Tibial nerve (tissue), 4 donors: ENCODE data around the gene FTH1. TPM values are rescaled to one million over a fixed set of nuclear protein-coding genes. Genes with fewer than 3 reads are reported as not detected.

Source experiments
- DNase-seq, 2 donors: peaks; one replicate each; pipeline ENCODE4 v3.0.0-alpha.2; 2019; ENCODE audit warnings: low spot score in 2 of 2
- H3K27ac ChIP-seq, 4 donors: fragments of 200-600 bp; sonication (generic) in 3 of 4; one replicate each; pipeline ENCODE4 v1.5.1; 2017 to 2019; ENCODE audit warnings: mild to moderate bottlenecking in 1 of 4
- H3K27me3 ChIP-seq, 2 donors: fragments of 200-600 bp; sonication (generic) in 1 of 2; one replicate each; pipeline versions ENCODE4 v1.5.1 to v1.6.0; 2017 to 2019
- H3K36me3 ChIP-seq, 3 donors: fragments of 200-600 bp; sonication (generic); one replicate each; pipeline ENCODE4 v1.5.1; 2018 to 2019
- H3K4me1 ChIP-seq, 4 donors: fragments of 200-600 bp; sonication (generic) in 3 of 4; one replicate each; pipeline ENCODE4 v1.5.1; 2017 to 2019
- H3K4me3 ChIP-seq, 4 donors: fragments of 200-600 bp; sonication (generic) in 3 of 4; one replicate each; pipeline ENCODE4 v1.5.1; 2017 to 2019; ENCODE audit warnings: mild to moderate bottlenecking in 1 of 4, moderate library complexity in 1 of 4
- H3K9me3 ChIP-seq, 4 donors: fragments of 200-600 bp; sonication (generic) in 3 of 4; one replicate each; pipeline ENCODE4 v1.5.1; 2017 to 2019
- CTCF ChIP-seq, 5 experiments: fragments of 200-600 bp in 3 of 5; fragments of 450-650 bp in 2 of 5; sonication (generic) in 3 of 5; IDR thresholded peaks; one replicate each; pipeline ENCODE4 v1.5.1; 2016 to 2019; ENCODE audit warnings: antibody characterized with exemption in 5 of 5, mild to moderate bottlenecking in 3 of 5, moderate library complexity in 2 of 5
- EP300 ChIP-seq, 2 donors: sonication (generic); formaldehyde crosslinking; IDR thresholded peaks; one replicate each; pipeline ENCODE4 v1.6.1; 2017; ENCODE audit warnings: antibody characterized with exemption in 2 of 2, mild to moderate bottlenecking in 1 of 2
- POLR2A ChIP-seq, 2 donors: fragments of 450-650 bp; IDR thresholded peaks; one replicate each; pipeline ENCODE4 v1.6.1; 2017; ENCODE audit warnings: antibody characterized with exemption in 2 of 2, mild to moderate bottlenecking in 2 of 2, moderate library complexity in 2 of 2
- WGBS, 2 donors: methylation state at CpG; one replicate each; pipeline ENCODE4 v1.1.5; 2018; 5-methylcytosine and 5-hydroxymethylcytosine counted together
- total RNA-seq, 4 donors: library from RNA; depleted of rRNA; stranded (reverse); fragments of >200 nt; gene quantifications; one replicate each; pipeline ENCODE4 v1.1.0, GENCODE V29; 2016

FTH1 gene
- total RNA-seq, 4 donors from 2014 or later = 3,872 to 5,003 (median 4,779) TPM

GRCh38 chr11:61978703-61979661 lies 11.5 kb upstream of the FTH1 start:
- H3K4me3 ChIP-seq = no peak overlapping the region
- H3K36me3 ChIP-seq = no peaks in the 10 kb centered on the region
- no peaks in the 10 kb centered on the region for H3K27me3 ChIP-seq
- 75 to 78% methylated on average over 17 of the region's 17 CpGs for WGBS, 2 donors
- no peaks in the 10 kb centered on the region for H3K9me3 ChIP-seq
- TF ChIP-seq CTCF (IDR thresholded peaks at IDR 0.05) (no peak), EP300 (IDR thresholded peaks at IDR 0.05) (no peak), POLR2A (IDR thresholded peaks at IDR 0.05) (no peak)
- peak overlapping the region in 3 of 4 donors; percentile 17 to 61 (median 39) for H3K27ac ChIP-seq
- DNase-seq = no peak
- H3K4me1 ChIP-seq = peaks cover 0 to 33% (median 6%) of the 10 kb centered on the region in 4 donors

DNA sequence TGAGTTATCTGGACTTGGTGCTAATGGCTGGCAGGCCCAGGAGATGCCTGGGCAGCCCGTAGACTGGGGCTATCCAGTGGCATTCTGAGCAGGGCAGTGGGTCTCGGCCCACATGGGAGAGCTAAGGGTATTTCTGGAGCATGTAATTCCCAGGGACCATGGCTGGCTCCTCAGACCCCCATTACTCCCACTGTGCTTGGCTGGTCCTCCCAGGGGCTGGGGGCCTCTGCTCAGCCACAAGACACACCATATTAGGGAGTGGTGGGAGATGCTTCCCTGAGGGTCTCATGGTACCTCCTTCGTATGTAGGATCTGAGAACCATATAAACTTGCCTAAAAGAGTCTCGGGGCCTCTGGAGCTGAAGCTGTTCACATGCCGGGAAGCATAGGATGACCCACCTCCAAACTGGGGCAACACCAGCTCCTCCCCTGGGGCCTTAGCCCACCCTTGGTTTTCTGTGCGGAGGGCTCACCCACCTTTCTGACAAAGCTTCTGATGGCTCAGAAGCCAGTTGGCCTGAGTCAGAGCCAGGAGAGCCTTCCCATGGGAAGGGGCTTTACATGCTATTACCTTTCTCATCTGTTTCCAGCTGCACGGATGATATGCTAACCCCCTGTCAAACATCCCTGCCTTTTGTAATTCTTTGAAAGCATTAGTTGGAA lies 9.5 kb upstream of the FTH1 start:
- H3K36me3 ChIP-seq = no peaks in the 10 kb centered on the region
- no peaks in the 10 kb centered on the region for H3K27me3 ChIP-seq
- 74 to 81% methylated on average over 7 of the region's 7 CpGs for WGBS, 2 donors
- H3K4me3 ChIP-seq = no peak overlapping the region
- DNase-seq = no peak
- TF ChIP-seq CTCF (IDR thresholded peaks at IDR 0.05) (no peak), POLR2A (IDR thresholded peaks at IDR 0.05) (no peak), EP300 (IDR thresholded peaks at IDR 0.05) (no peak)
- peaks cover 9 to 53% (median 25%) of the 10 kb centered on the region in 4 donors for H3K4me1 ChIP-seq
- no peaks in the 10 kb centered on the region for H3K9me3 ChIP-seq
- peak overlapping the region in 1 of 4 donors; percentile 99 for H3K27ac ChIP-seq

DNA sequence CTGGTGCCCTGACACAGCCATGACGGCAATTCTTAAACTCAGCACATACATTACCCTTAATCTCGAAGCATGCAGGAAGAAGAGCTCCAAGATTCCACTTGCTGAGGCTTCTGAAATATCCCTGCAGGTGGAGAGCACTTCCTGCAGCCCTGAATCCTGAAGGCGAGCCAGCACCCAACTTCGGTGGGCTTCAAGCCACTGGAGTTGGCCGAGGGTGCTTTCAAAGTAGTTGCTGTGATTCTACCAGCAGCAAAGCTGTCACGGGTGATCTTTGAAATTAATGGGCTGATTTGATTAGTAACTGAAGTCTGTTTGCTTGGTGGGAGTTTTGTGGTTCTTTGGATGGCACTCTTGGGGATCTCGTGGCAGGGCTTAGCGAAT lies 9.0 kb upstream of the FTH1 start:
- Histone ChIP-seq H3K27me3 (no peaks in the 10 kb centered on the region), H3K27ac (peak overlapping the region in 1 of 4 donors; percentile 99), H3K4me3 (no peak overlapping the region), H3K9me3 (no peaks in the 10 kb centered on the region), H3K4me1 (peaks cover 9 to 59% (median 29%) of the 10 kb centered on the region in 4 donors), H3K36me3 (no peaks in the 10 kb centered on the region)
- DNase-seq = no peak
- 86 to 91% methylated on average over 8 of the region's 8 CpGs for WGBS, 2 donors
- TF ChIP-seq EP300 (IDR thresholded peaks at IDR 0.05) (no peak), CTCF (IDR thresholded peaks at IDR 0.05) (no peak), POLR2A (IDR thresholded peaks at IDR 0.05) (no peak)

DNA sequence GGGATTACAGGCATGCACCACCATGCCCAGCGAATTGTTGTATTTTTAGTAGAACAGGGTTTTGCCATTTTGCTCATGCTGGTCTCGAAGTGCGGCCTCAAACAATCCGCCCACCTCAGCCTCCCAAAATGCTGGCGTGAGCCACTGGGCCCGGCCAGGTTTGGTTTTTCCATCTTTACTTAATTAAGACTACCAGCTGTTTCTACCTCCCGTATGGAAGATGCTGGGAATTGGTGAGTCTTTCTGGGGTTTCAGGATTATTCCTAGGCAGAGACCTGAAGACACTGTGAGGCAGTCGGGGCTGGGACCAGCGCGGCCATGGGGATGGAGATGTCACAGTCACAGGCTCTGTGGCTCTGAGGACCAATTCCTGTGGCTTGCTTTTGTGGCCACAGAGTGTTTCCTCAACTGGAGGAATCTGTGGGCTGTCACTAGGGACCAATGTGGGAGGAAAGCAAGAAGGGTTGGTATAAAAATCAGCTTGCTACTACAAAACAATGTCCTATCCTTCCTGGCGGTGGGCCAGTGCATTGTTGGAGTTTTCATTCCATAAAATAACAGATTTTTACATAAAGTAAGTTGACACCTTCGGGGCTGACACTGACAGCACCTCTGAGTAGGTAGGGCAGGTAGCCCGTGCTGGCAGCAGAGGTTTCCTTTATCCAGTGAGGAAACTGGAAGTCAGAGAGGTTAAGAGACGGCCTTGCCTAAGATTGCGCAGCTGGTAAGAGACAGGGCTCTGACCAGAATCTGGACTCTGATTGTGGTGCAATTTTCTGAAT lies 8.4 kb upstream of the FTH1 start:
- no peaks in the 10 kb centered on the region for H3K9me3 ChIP-seq
- H3K4me1 ChIP-seq = peaks cover 9 to 64% (median 34%) of the 10 kb centered on the region in 4 donors
- no peaks in the 10 kb centered on the region for H3K36me3 ChIP-seq
- 84 to 85% methylated on average over 15 of the region's 15 CpGs for WGBS, 2 donors
- no peaks in the 10 kb centered on the region for H3K27me3 ChIP-seq
- peak overlapping the region in 2 of 4 donors; percentile 99 to 100 for H3K27ac ChIP-seq
- no peak overlapping the region for H3K4me3 ChIP-seq
- no peak for DNase-seq
- TF ChIP-seq EP300 (IDR thresholded peaks at IDR 0.05) (no peak), POLR2A (IDR thresholded peaks at IDR 0.05) (no peak), CTCF (IDR thresholded peaks at IDR 0.05) (no peak)
